Measurements from ENCODE around the gene KHDC1. TPM values are rescaled to one million over a fixed set of nuclear protein-coding genes. Genes with fewer than 3 reads are reported as not detected.
"Not testable (repeated sequence)": the region's sequence is repeated elsewhere in the genome, so short reads cannot be mapped to it uniquely, and the experiment has no call there.

Gene KHDC1
- total RNA-seq, 2 donors from 2014 or later = 0.69 to 1.8 TPM

DNA sequence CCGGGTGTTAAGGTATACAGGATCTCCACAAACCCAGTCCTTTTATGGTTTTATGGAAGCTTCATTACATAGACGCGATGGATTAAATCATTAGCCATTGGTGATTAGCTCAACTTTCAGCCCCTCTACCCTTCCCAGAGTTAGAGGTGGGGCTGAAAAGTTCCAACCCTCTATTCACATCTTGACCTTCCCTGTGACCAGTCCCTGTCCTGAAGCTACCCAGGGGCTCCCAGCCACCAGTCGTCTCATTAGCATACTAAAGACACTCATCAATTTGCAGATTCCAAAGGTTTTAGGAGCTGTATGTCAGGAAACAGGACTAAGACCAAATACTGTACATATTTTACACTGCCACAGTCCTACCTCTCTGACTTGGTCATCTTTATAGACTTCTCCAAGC is 58.7 kb downstream of the KHDC1 start:
- H3K4me1 ChIP-seq = no peaks in the 10 kb centered on the region
- no peak for DNase-seq
- no peak overlapping the region for H3K9ac ChIP-seq (ENCODE audit: low read depth in 2 of 2, low read length in 2 of 2)
- H3K9me3 ChIP-seq = no peaks in the 10 kb centered on the region
- TF ChIP-seq, protein P1, sequence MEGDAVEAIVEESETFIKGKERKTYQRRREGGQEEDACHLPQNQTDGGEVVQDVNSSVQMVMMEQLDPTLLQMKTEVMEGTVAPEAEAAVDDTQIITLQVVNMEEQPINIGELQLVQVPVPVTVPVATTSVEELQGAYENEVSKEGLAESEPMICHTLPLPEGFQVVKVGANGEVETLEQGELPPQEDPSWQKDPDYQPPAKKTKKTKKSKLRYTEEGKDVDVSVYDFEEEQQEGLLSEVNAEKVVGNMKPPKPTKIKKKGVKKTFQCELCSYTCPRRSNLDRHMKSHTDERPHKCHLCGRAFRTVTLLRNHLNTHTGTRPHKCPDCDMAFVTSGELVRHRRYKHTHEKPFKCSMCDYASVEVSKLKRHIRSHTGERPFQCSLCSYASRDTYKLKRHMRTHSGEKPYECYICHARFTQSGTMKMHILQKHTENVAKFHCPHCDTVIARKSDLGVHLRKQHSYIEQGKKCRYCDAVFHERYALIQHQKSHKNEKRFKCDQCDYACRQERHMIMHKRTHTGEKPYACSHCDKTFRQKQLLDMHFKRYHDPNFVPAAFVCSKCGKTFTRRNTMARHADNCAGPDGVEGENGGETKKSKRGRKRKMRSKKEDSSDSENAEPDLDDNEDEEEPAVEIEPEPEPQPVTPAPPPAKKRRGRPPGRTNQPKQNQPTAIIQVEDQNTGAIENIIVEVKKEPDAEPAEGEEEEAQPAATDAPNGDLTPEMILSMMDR (IDR thresholded peaks at IDR 0.05) = no peak
- H3K36me3 ChIP-seq = no peaks in the 10 kb centered on the region
- no peaks in the 10 kb centered on the region for H3K27me3 ChIP-seq
- intact Hi-C loops (cut with DNase I) = no loop called here
- H3K4me3 ChIP-seq = no peak overlapping the region
- no peak overlapping the region for H3K27ac ChIP-seq

DNA sequence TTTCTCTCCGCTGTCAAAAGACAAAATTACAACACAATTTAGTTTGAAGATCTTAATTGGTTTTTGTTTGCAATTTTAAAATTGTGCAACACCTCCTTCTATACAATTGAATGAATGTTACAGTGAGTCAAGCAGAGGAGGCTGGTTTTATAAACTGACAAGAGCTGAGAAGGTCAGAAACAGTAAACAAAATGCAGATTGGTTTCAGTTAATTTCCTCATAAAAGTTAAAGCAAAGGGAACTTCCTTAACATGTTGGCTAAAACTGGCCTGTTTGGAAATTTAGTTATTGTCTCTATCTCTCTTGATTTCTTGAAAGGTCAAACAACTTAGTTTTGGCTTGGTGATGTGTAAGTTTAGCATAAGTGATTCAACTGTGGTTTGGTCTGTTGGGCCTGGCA is 59.9 kb downstream of the KHDC1 start:
- H3K27ac ChIP-seq = no peak overlapping the region
- no peaks in the 10 kb centered on the region for H3K4me1 ChIP-seq
- no peaks in the 10 kb centered on the region for H3K27me3 ChIP-seq
- DNase-seq = no peak
- H3K9me3 ChIP-seq = no peaks in the 10 kb centered on the region
- TF ChIP-seq, protein P1 (IDR thresholded peaks at IDR 0.05) = no peak
- no peaks in the 10 kb centered on the region for H3K36me3 ChIP-seq
- no peak overlapping the region for H3K9ac ChIP-seq (ENCODE audit: low read depth in 2 of 2, low read length in 2 of 2)
- H3K4me3 ChIP-seq = no peak overlapping the region
- intact Hi-C loops (cut with DNase I) = no loop called here

DNA sequence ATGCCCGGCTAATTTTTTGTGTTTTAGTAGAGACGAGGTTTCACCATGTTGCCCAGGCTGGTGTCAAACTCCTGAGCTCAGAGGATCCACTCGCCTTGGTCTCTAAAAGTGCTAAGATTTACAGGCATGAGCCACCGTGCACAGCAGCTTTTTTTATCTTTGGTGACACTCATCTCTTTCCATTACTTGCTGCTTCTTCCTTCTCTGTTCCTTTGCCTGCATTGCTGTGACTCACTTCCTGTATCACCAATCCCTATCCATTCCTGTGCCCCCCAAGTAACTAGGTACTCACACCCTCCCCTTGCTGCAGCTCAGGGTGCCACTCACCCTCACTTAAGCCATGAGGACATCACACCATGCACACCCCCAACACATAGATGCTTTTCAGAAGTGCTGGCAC is 62.3 kb downstream of the KHDC1 start:
- intact Hi-C loops (cut with DNase I) = no loop called here
- H3K4me3 ChIP-seq = no peak overlapping the region

DNA sequence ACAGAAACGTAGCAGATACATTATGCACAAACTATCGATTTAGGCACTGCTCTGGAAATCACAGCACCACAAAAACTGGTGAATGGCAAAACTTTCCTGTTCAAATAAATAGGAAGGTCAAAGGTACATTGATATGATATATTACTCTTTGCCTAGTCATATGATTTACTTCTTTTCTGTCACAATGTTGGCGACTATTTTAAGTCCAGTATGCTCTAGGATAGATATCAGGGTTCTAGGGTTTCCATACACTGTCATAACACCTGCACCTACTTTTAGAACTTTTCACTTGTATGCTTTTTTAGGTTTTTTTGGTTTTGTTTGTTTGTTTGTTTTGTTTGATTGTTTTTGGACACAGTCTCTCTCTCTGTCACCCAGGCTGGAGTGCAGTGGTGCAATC is 62.7 kb downstream of the KHDC1 start:
- H3K27me3 ChIP-seq = no peaks in the 10 kb centered on the region
- H3K4me1 ChIP-seq = no peaks in the 10 kb centered on the region
- no peaks in the 10 kb centered on the region for H3K9me3 ChIP-seq
- DNase-seq = no peak
- H3K4me3 ChIP-seq = no peak overlapping the region
- TF ChIP-seq, protein P1 (IDR thresholded peaks at IDR 0.05) = no peak
- intact Hi-C loops (cut with DNase I) = no loop called here
- H3K36me3 ChIP-seq = no peaks in the 10 kb centered on the region
- no peak overlapping the region for H3K27ac ChIP-seq
- H3K9ac ChIP-seq (ENCODE audit: low read depth in 2 of 2, low read length in 2 of 2) = no peak overlapping the region

More for the DNA sequence above, 62.3 kb downstream of the KHDC1 start:
- TF ChIP-seq, protein P1 (IDR thresholded peaks at IDR 0.05) = no peak
- Histone ChIP-seq H3K9me3 (no peaks in the 10 kb centered on the region), H3K9ac (ENCODE audit: low read depth in 2 of 2, low read length in 2 of 2) (no peak overlapping the region), H3K4me1 (no peaks in the 10 kb centered on the region), H3K36me3 (no peaks in the 10 kb centered on the region), H3K27ac (no peak overlapping the region), H3K27me3 (no peaks in the 10 kb centered on the region)
- DNase-seq = no peak

DNA sequence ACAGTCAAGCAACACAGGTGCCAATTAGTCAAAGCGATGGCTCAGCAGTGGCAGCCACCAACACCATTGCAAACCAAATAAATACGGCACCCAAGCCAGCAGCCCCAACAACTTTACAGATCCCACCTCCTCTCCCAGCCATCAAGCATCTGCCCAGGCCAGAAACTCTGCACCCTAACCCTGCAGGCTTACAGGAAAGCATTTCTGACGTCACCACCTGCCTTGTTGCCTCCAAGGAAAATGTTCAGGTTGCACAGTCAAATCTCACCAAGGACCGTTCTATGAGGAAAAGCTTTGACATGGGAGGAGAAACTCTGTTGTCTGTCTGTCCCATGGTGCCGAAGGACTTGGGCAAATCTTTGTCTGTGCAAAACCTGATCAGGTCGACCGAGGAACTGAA is 68.3 kb downstream of the KHDC1 start:
- Histone ChIP-seq H3K9me3 (no peaks in the 10 kb centered on the region), H3K9ac (ENCODE audit: low read depth in 2 of 2, low read length in 2 of 2) (no peak overlapping the region), H3K4me1 (no peaks in the 10 kb centered on the region), H3K36me3 (no peaks in the 10 kb centered on the region), H3K27ac (no peak overlapping the region), H3K4me3 (no peak overlapping the region), H3K27me3 (no peaks in the 10 kb centered on the region)
- TF ChIP-seq, protein P1 (IDR thresholded peaks at IDR 0.05) = no peak
- intact Hi-C loops (cut with DNase I) = no loop called here
- DNase-seq = no peak

DNA sequence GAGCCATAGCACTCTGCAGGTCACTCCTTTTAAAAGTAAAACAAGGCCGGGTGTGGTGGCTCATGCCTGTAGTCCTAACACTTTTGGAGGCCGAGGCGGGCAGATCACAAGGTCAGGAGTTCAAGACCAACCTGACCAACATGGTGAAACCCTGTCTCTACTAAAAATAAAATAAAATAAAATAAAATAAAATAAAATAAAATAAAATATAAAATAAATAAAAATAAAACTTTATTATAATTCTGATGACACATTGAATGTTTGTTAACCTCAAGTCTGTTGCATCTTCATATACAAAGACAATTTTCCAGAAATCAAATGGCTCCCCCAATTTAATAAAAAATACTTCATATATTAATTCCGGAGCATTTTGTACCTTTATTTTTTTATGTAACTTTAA is 69.7 kb downstream of the KHDC1 start:
- H3K9ac ChIP-seq (ENCODE audit: low read depth in 2 of 2, low read length in 2 of 2); DNase-seq; H3K9me3 ChIP-seq; H3K36me3 ChIP-seq; H3K27me3 ChIP-seq; H3K4me3 ChIP-seq; H3K27ac ChIP-seq; intact Hi-C loops (cut with DNase I); H3K4me1 ChIP-seq: not testable (repeated sequence)

Other genes starting within 250 kb of the KHDC1 start
- gene KHDC1L, start 37.7 kb downstream of the KHDC1 start, total RNA-seq = not detected
- gene DPPA5, start 91.1 kb upstream of the KHDC1 start, total RNA-seq = not detected
- gene KHDC3L, start 99.5 kb upstream of the KHDC1 start, total RNA-seq = not detected
- not detected for gene OOEP, start 106.7 kb upstream of the KHDC1 start, total RNA-seq
- gene DDX43, start 131.6 kb upstream of the KHDC1 start, total RNA-seq = under 1 TPM in 1 of 2 donors, not detected in 1; 0.16 TPM
- 1 to 10 TPM; 4.1 to 5.6 TPM for gene CGAS, start 189.1 kb upstream of the KHDC1 start, total RNA-seq
- 10 to 100 TPM; 25.5 to 29.2 TPM for gene MTO1, start 198.5 kb upstream of the KHDC1 start, total RNA-seq